Activated effector memory CD4-positive, alpha-beta T cell treated with anti-CD3 and anti-CD28 coated beads, Interleukin-2, amount 50 U/mL, for 16 hours (primary cell): Measurements from ENCODE around the gene MIEF2.
"Not testable (repeated sequence)": the region's sequence is repeated elsewhere in the genome, so short reads cannot be mapped to it uniquely, and the experiment has no call there.

ENCODE experiments used
- DNase-seq: peaks from one replicate; pipeline ENCODE4 v3.0.0-alpha.2; 2020

The MIEF2 gene

GRCh38 chr17:18260332-18261145 lies at the start of gene MIEF2:
Gene MIEF2, plus strand, starts transcription at chr17:18260662. Its CDS starts 2,059 bp downstream, at chr17:18262721.
- DNase-seq: peak; percentile 98

GRCh38 chr17:18213666-18214270 lies 46.7 kb upstream of the MIEF2 start:
- no peak for DNase-seq

GRCh38 chr17:18216906-18217305 lies 43.6 kb upstream of the MIEF2 start:
- DNase-seq: not testable (repeated sequence)

GRCh38 chr17:18217412-18218015 lies 42.9 kb upstream of the MIEF2 start:
- peak; percentile 91 for DNase-seq

GRCh38 chr17:18218756-18219415 lies 41.6 kb upstream of the MIEF2 start:
- DNase-seq: no peak

GRCh38 chr17:18224053-18224386 lies 36.4 kb upstream of the MIEF2 start:
- no peak for DNase-seq

- no peak for DNase-seq
Observed at GRCh38 chr17:18224387-18225120, 35.9 kb upstream of the MIEF2 start.

- peak; percentile 98 for DNase-seq
Observed at GRCh38 chr17:18225121-18225641, 35.3 kb upstream of the MIEF2 start, which contains the start of gene LLGL1. Gene LLGL1, plus strand, starts transcription at chr17:18225635. Its CDS starts 48 bp downstream, at chr17:18225683.

GRCh38 chr17:18225642-18226283 lies 34.7 kb upstream of the MIEF2 start:
- DNase-seq: no peak

GRCh38 chr17:18226284-18226945 lies 34.0 kb upstream of the MIEF2 start:
- no peak for DNase-seq

- DNase-seq: no peak
Observed at GRCh38 chr17:18227635-18228034, 32.8 kb upstream of the MIEF2 start.

GRCh38 chr17:18228176-18228682 lies 32.2 kb upstream of the MIEF2 start:
- no peak for DNase-seq

- DNase-seq: no peak
Observed at GRCh38 chr17:18229254-18229653, 31.2 kb upstream of the MIEF2 start.

- no peak for DNase-seq
Observed at GRCh38 chr17:18229771-18230170, 30.7 kb upstream of the MIEF2 start.

- DNase-seq: no peak
Observed at GRCh38 chr17:18230288-18231141, 29.9 kb upstream of the MIEF2 start.

GRCh38 chr17:18231164-18231563 lies 29.3 kb upstream of the MIEF2 start:
- DNase-seq: no peak

- no peak for DNase-seq
Observed at GRCh38 chr17:18233803-18234518, 26.5 kb upstream of the MIEF2 start.

GRCh38 chr17:18234853-18235380 lies 25.5 kb upstream of the MIEF2 start:
- no peak for DNase-seq

GRCh38 chr17:18235743-18236256 lies 24.7 kb upstream of the MIEF2 start:
- DNase-seq: peak; percentile 70
